ENCODE data around the gene ZC3H14.

The ZC3H14 gene

GRCh38 chr14:88607829-88608228, 45.0 kb downstream of the ZC3H14 start:
- POLR2A ChIA-PET: no interaction called here
- no peak for DNase-seq (ENCODE audit: extremely low spot score)
- no peak for TF ChIP-seq BHLHE40 (IDR thresholded peaks at IDR 0.05; ENCODE audit: borderline replicate concordance)
- TF ChIP-seq TARDBP (IDR thresholded peaks at IDR 0.05): no peak
- TF ChIP-seq SP1 (IDR thresholded peaks at IDR 0.05): no peak
- no peak for TF ChIP-seq LEF1 (IDR thresholded peaks at IDR 0.05; ENCODE audit: borderline replicate concordance)
- no peak for TF ChIP-seq NFRKB (IDR thresholded peaks at IDR 0.05)
- no peak for TF ChIP-seq CTBP1 (IDR thresholded peaks at IDR 0.05; ENCODE audit: borderline replicate concordance)
- no peak for TF ChIP-seq HDGF (IDR thresholded peaks at IDR 0.05; ENCODE audit: borderline replicate concordance)
- CTCF ChIA-PET: no interaction called here

DNA sequence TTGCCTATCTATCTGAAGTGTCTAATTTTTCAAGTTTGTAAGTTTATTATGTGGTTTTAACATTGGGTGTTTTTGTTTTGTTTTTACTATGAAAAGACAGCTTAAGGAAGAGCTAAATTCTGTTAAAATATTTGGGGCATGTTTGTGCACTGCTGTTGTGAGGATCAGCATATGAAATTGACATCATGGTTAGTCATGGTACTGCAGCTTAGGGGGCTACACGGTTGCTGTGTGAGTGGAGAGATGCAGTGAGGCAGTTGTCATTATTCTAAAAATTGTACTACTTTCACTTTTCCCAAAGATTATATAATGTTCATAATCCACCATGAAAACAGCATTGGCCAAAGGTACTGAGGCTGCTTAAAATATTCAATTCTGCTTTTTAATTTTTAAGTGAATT, 49.0 kb downstream of the ZC3H14 start:
- ChIA-PET POLR2A (no interaction called here), CTCF (no interaction called here)
- TF ChIP-seq FOXA1 (IDR thresholded peaks at IDR 0.05) (no peak), PKNOX1 (IDR thresholded peaks at IDR 0.05) (no peak), L3MBTL2 (conservative IDR thresholded peaks at IDR 0.05) (no peak), BHLHE40 (IDR thresholded peaks at IDR 0.05; ENCODE audit: borderline replicate concordance) (no peak), ARNT (IDR thresholded peaks at IDR 0.05) (no peak), NFRKB (IDR thresholded peaks at IDR 0.05) (no peak), ZNF384 (IDR thresholded peaks at IDR 0.05) (no peak), LEF1 (IDR thresholded peaks at IDR 0.05; ENCODE audit: borderline replicate concordance) (no peak), TARDBP (IDR thresholded peaks at IDR 0.05) (no peak), FOXK2 (IDR thresholded peaks at IDR 0.05) (no peak), SP1 (IDR thresholded peaks at IDR 0.05) (no peak), CTBP1 (IDR thresholded peaks at IDR 0.05; ENCODE audit: borderline replicate concordance) (no peak), ELF4 (IDR thresholded peaks at IDR 0.05) (no peak), FOXM1 (IDR thresholded peaks at IDR 0.05; ENCODE audit: borderline replicate concordance) (no peak), HDGF (IDR thresholded peaks at IDR 0.05; ENCODE audit: borderline replicate concordance) (no peak), SUZ12 (IDR thresholded peaks at IDR 0.05) (no peak)
- no peak for DNase-seq (ENCODE audit: extremely low spot score)

GRCh38 chr14:88612981-88613380, 50.1 kb downstream of the ZC3H14 start:
- POLR2A ChIA-PET: no interaction called here
- CTCF ChIA-PET: no interaction called here
- no peak for DNase-seq (ENCODE audit: extremely low spot score)
- TF ChIP-seq BHLHE40 (IDR thresholded peaks at IDR 0.05; ENCODE audit: borderline replicate concordance): no peak
- TF ChIP-seq ZNF384 (IDR thresholded peaks at IDR 0.05): no peak
- TF ChIP-seq NFRKB (IDR thresholded peaks at IDR 0.05): no peak
- no peak for TF ChIP-seq LEF1 (IDR thresholded peaks at IDR 0.05; ENCODE audit: borderline replicate concordance)
- no peak for TF ChIP-seq SUZ12 (IDR thresholded peaks at IDR 0.05)
- TF ChIP-seq ARNT (IDR thresholded peaks at IDR 0.05): no peak
- no peak for TF ChIP-seq PKNOX1 (IDR thresholded peaks at IDR 0.05)
- TF ChIP-seq ELF4 (IDR thresholded peaks at IDR 0.05): no peak
- TF ChIP-seq FOXK2 (IDR thresholded peaks at IDR 0.05): no peak

- POLR2A ChIA-PET: no interaction called here
- CTCF ChIA-PET: no interaction called here
- DNase-seq (ENCODE audit: extremely low spot score): no peak
- TF ChIP-seq CTBP1 (IDR thresholded peaks at IDR 0.05; ENCODE audit: borderline replicate concordance): no peak
- no peak for TF ChIP-seq ARNT (IDR thresholded peaks at IDR 0.05)
- TF ChIP-seq HDGF (IDR thresholded peaks at IDR 0.05; ENCODE audit: borderline replicate concordance): no peak
- TF ChIP-seq BHLHE40 (IDR thresholded peaks at IDR 0.05; ENCODE audit: borderline replicate concordance): no peak
- no peak for TF ChIP-seq L3MBTL2 (conservative IDR thresholded peaks at IDR 0.05)
- TF ChIP-seq PKNOX1 (IDR thresholded peaks at IDR 0.05): no peak
- no peak for TF ChIP-seq SUZ12 (IDR thresholded peaks at IDR 0.05)
- TF ChIP-seq LEF1 (IDR thresholded peaks at IDR 0.05; ENCODE audit: borderline replicate concordance): no peak
- TF ChIP-seq FOXM1 (IDR thresholded peaks at IDR 0.05; ENCODE audit: borderline replicate concordance): no peak
- TF ChIP-seq FOXA1 (IDR thresholded peaks at IDR 0.05): no peak
- no peak for TF ChIP-seq ELF4 (IDR thresholded peaks at IDR 0.05)
- no peak for TF ChIP-seq TARDBP (IDR thresholded peaks at IDR 0.05)
- TF ChIP-seq ZNF384 (IDR thresholded peaks at IDR 0.05): no peak
- no peak for TF ChIP-seq SP1 (IDR thresholded peaks at IDR 0.05)
- TF ChIP-seq NFRKB (IDR thresholded peaks at IDR 0.05): no peak
These were observed 50.7 kb downstream of the ZC3H14 start for GRCh38 chr14:88613552-88614010.

- ChIA-PET POLR2A (no interaction called here), CTCF (no interaction called here)
- DNase-seq (ENCODE audit: extremely low spot score): no peak
- TF ChIP-seq ELF4 (IDR thresholded peaks at IDR 0.05) (no peak), NFRKB (IDR thresholded peaks at IDR 0.05) (no peak), FOXM1 (IDR thresholded peaks at IDR 0.05; ENCODE audit: borderline replicate concordance) (no peak), LEF1 (IDR thresholded peaks at IDR 0.05; ENCODE audit: borderline replicate concordance) (no peak), L3MBTL2 (conservative IDR thresholded peaks at IDR 0.05) (no peak), CTBP1 (IDR thresholded peaks at IDR 0.05; ENCODE audit: borderline replicate concordance) (no peak), SUZ12 (IDR thresholded peaks at IDR 0.05) (no peak), BHLHE40 (IDR thresholded peaks at IDR 0.05; ENCODE audit: borderline replicate concordance) (no peak), HDGF (IDR thresholded peaks at IDR 0.05; ENCODE audit: borderline replicate concordance) (no peak), ARNT (IDR thresholded peaks at IDR 0.05) (no peak), TARDBP (IDR thresholded peaks at IDR 0.05) (no peak), FOXA1 (IDR thresholded peaks at IDR 0.05) (no peak), SP1 (IDR thresholded peaks at IDR 0.05) (no peak), ZNF384 (IDR thresholded peaks at IDR 0.05) (no peak)
These were observed 51.5 kb downstream of the ZC3H14 start for GRCh38 chr14:88614218-88614907.

DNA sequence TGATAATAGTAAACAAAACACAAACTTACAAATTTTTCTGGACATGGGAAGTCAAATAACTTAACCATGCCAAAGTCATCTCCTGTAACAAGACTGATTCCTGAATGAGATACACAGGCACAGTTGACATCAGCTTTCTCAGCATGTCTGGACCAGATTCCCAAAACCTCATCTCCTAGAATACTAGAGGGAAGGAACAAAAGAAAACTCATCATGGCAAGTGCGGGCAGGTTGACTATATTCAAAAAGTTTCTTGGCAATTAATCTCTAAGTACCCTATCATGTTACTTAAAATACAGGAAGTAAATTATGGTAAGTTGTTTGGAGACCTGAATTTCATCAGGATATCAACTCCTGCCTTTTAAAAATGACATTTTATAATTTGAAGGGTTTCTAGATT, 53.9 kb downstream of the ZC3H14 start:
- no peak for TF ChIP-seq BHLHE40 (IDR thresholded peaks at IDR 0.05; ENCODE audit: borderline replicate concordance)
- POLR2A ChIA-PET: no interaction called here
- no peak for DNase-seq (ENCODE audit: extremely low spot score)
- CTCF ChIA-PET: no interaction called here
